ENCODE measurements around the gene EPS15.

- TF ChIP-seq CTCF (IDR thresholded peaks at IDR 0.05; ENCODE audit: low read length) (no peak), EZH2 (IDR thresholded peaks at IDR 0.05; ENCODE audit: borderline replicate concordance, low read length) (no peak)
Measured at GRCh38 chr1:51310871-51311613, 208.0 kb downstream of the EPS15 start.
